K562 (cell line): ENCODE data around the gene TBC1D25. TPM values are rescaled to one million over a fixed set of nuclear protein-coding genes. Genes with fewer than 3 reads are reported as not detected.

Source experiments
- ATAC-seq: fragments of 200-7000 bp; cut with Tn5 transposase; 3 replicates; pipeline ENCODE4 v1.9.1; 2020; ENCODE audit warnings: moderate library complexity
- BruUV-seq: library from RNA; stranded (reverse); fragments of 400-500 nt; replicated peaks from 2 replicates; lab custom pipeline; 2021; lab: Mats Ljungman, UMichigan
- CTCF ChIA-PET: fragments of 300-600 bp; formaldehyde crosslinking; extraction: SDS; loops from one replicate; lab custom pipeline; 2021; ENCODE audit warnings: low intra/inter-chr PET ratio; lab: Yijun Ruan, JAX
- POLR2A ChIA-PET: fragments of 300-600, 350-650 bp; sonication (Branson Sonifier 250); formaldehyde crosslinking; extraction: SDS; loops from one replicate; lab custom pipeline; 2021; ENCODE audit warnings: antibody characterized with exemption, inconsistent platforms; lab: Yijun Ruan, JAX
- DNase-seq, 4 experiments: peaks; one replicate each; pipeline versions ENCODE4 v3.0.0 to v3.0.0-alpha.2; 2011 to 2018; ENCODE audit warnings: low spot score in 3 of 4, mixed read lengths in 3 of 4; ENCODE audit errors: extremely low read depth in 1 of 4
- FAIRE-seq: peaks from 2 replicates; lab custom pipeline; 2011; peaks lifted over from hg19 to GRCh38; lab: Jason Lieb, UNC
- H2AFZ ChIP-seq: 2 replicates; pipeline ENCODE4 v1.6.0; 2011; ENCODE audit warnings: low read depth, low read length, control low read depth, inconsistent platforms
- H3K27ac ChIP-seq: fragments of 200-600 bp; 3 replicates; pipeline ENCODE4 v1.8.0; 2011; ENCODE audit warnings: low read depth, mild to moderate bottlenecking, control low read depth, inconsistent platforms, low read length, moderate library complexity, mixed read lengths; ENCODE audit errors: extremely low read depth
- H3K27me3 ChIP-seq, 2 experiments: fragments of 300-600 bp in 1 of 2; 2 replicates in 1 of 2; 3 replicates in 1 of 2; pipeline versions ENCODE4 v1.6.0 to v1.8.0; 2011; ENCODE audit warnings: inconsistent platforms in 2 of 2, low read length in 2 of 2, mild to moderate bottlenecking in 1 of 2, mixed read lengths in 1 of 2, moderate library complexity in 1 of 2; ENCODE audit not compliant: control insufficient read depth in 2 of 2, insufficient read depth in 2 of 2
- H3K36me3 ChIP-seq: fragments of 300-600 bp; 3 replicates; pipeline ENCODE4 v1.8.0; 2011; ENCODE audit warnings: mild to moderate bottlenecking, low read length, inconsistent platforms; ENCODE audit not compliant: control insufficient read depth, insufficient read depth
- H3K4me1 ChIP-seq, 2 experiments: fragments of 200-600 bp in 1 of 2; replicated peaks in 1 of 2; 2 replicates in 1 of 2; 3 replicates in 1 of 2; pipeline versions ENCODE4 v1.5.1 to v1.8.0; 2011; ENCODE audit warnings: inconsistent platforms in 2 of 2, low read length in 2 of 2, mild to moderate bottlenecking in 1 of 2, mixed read lengths in 1 of 2, moderate library complexity in 1 of 2; ENCODE audit not compliant: control insufficient read depth in 2 of 2, insufficient read depth in 2 of 2
- H3K4me2 ChIP-seq: 2 replicates; pipeline ENCODE4 v1.6.1; 2011; ENCODE audit warnings: low read length, control low read depth, inconsistent platforms, mixed read lengths; ENCODE audit not compliant: insufficient read depth
- H3K4me3 ChIP-seq: fragments of 200-600 bp; sonication (generic), shearing (Covaris generic); 2 replicates; pipeline ENCODE4 v1.5.1; 2016; ENCODE audit warnings: control low read depth, inconsistent platforms
- H3K79me2 ChIP-seq: fragments of 200-600 bp; 3 replicates; pipeline ENCODE4 v1.8.0; 2011; ENCODE audit warnings: low read length, inconsistent platforms; ENCODE audit not compliant: control insufficient read depth, insufficient read depth
- H3K9ac ChIP-seq, 2 experiments: 2 replicates each; pipeline versions ENCODE4 v1.6.0 to v1.6.1; 2011; ENCODE audit warnings: low read depth in 2 of 2, low read length in 2 of 2, control low read depth in 1 of 2, inconsistent platforms in 1 of 2, mild to moderate bottlenecking in 1 of 2, mixed read lengths in 1 of 2; ENCODE audit not compliant: insufficient read depth in 1 of 2
- H3K9me1 ChIP-seq: one replicate; pipeline ENCODE4 v1.6.0; 2011; ENCODE audit warnings: inconsistent platforms, mild to moderate bottlenecking, low read length, moderate library complexity; ENCODE audit not compliant: control insufficient read depth, insufficient read depth
- H3K9me3 ChIP-seq: replicated peaks from 2 replicates; pipeline ENCODE4 v1.5.1; 2011; ENCODE audit warnings: low read depth, low read length, inconsistent platforms; ENCODE audit not compliant: control insufficient read depth, insufficient read depth
- H4K20me1 ChIP-seq: replicated peaks from 2 replicates; pipeline ENCODE4 v1.6.1; 2011; ENCODE audit warnings: low read length, inconsistent platforms, mixed read lengths; ENCODE audit not compliant: control insufficient read depth, insufficient read depth
- BRCA1 ChIP-seq, 2 experiments: fragments of 450-650 bp in 1 of 2; sonication (generic) in 1 of 2; formaldehyde crosslinking in 1 of 2; IDR thresholded peaks; 2 replicates each; pipeline versions ENCODE4 v1.5.0 to v1.6.1; 2017 to 2020; ENCODE audit warnings: mild to moderate bottlenecking in 1 of 2, missing genetic modification reagents in 1 of 2
- BRD4 ChIP-seq: fragments of 200-600 bp; sonication (generic); IDR thresholded peaks from 2 replicates; pipeline ENCODE4 v1.6.1; 2017; ENCODE audit warnings: inconsistent platforms
- CTCF ChIP-seq, 3 experiments: IDR thresholded peaks in 2 of 3; conservative IDR thresholded peaks in 1 of 3; 2 replicates each; pipeline ENCODE4 v1.5.1; 2011 to 2012; ENCODE audit warnings: low read length in 3 of 3, mild to moderate bottlenecking in 3 of 3, control low read depth in 2 of 3, improper control_type of control experiment in 1 of 3, inconsistent platforms in 1 of 3, low read depth in 1 of 3, mixed read lengths in 1 of 3, moderate library complexity in 1 of 3; ENCODE audit not compliant: insufficient read depth in 2 of 3
- KLF13 ChIP-seq: fragments of 450-650 bp; IDR thresholded peaks from 2 replicates; pipeline ENCODE4 v1.6.1; 2016; ENCODE audit warnings: missing genetic modification characterization, low read depth, mild to moderate bottlenecking, missing compliant biosample characterization, moderate library complexity, borderline replicate concordance
- ZBTB43 ChIP-seq: sonication (generic); formaldehyde crosslinking; IDR thresholded peaks from 2 replicates; pipeline ENCODE4 v1.8.0; 2023; ENCODE audit warnings: mild to moderate bottlenecking, missing genetic modification reagents
- ZBTB5 ChIP-seq: fragments of 450-650 bp; IDR thresholded peaks from 2 replicates; pipeline ENCODE4 v1.6.1; 2017; ENCODE audit warnings: antibody characterized with exemption
- ZNF134 ChIP-seq: fragments of 250-450 bp; sonication (Bioruptor Pico); conservative IDR thresholded peaks from 2 replicates; pipeline ENCODE4 v1.4.0; 2020
- WGBS: fragments of 100-300 bp; shearing (Covaris generic); methylation state at CpG from one replicate; pipeline ENCODE4 v1.1.6; 2016; ENCODE audit warnings: low coverage, mixed read lengths; ENCODE audit not compliant: insufficient coverage; ENCODE audit errors: missing lambda C conversion rate; 5-methylcytosine and 5-hydroxymethylcytosine counted together
- in situ Hi-C: fragments of 300-500 bp; cut with MboI; formaldehyde crosslinking; loops from 4 replicates; pipeline ENCODE4 v1.15.0; 2018; ENCODE audit warnings: inconsistent platforms, mixed read lengths
- intact Hi-C: fragments of 100-400 bp; cut with micrococcal nuclease; formaldehyde crosslinking; loops from 2 replicates; pipeline ENCODE4 v1.14.2; 2022
- polyA plus RNA-seq, 8 experiments: library from polyadenylated mRNA; depleted of rRNA in 4 of 8; stranded (reverse) in 5 of 8; unstranded in 3 of 8; fragments of >200 nt; fragmentation: Nextera tagmentation in 2 of 8; fragmentation: Illumina TruSeq in 1 of 8; extraction: Ambion mirVana in 2 of 8; extraction: Trizol in 1 of 8; gene quantifications; 2 replicates each; pipeline versions ENCODE4 v1.2.1 to v1.2.3, GENCODE V29; 2011 to 2014; ENCODE audit warnings: inconsistent platforms in 1 of 8, missing spikeins in 1 of 8
- total RNA-seq, 7 experiments: library from RNA; depleted of rRNA in 6 of 7; stranded (reverse); fragments of >200 nt in 6 of 7; fragmentation: Illumina TruSeq in 2 of 7; extraction: Trizol in 2 of 7; gene quantifications; 2 replicates each; pipeline versions ENCODE4 v1.2.1 to v1.2.3, GENCODE V29; 2011 to 2021; ENCODE audit warnings: low replicate concordance in 1 of 7

TBC1D25 gene
- total and polyA plus RNA-seq, 9 of the 15 experiments (the other 6 are each of a cell fraction or from before 2014, with no cell fraction given), result 0.62 to 10.6 (median 3.9) TPM

GRCh38 chrX:48511560-48511959, 28.0 kb upstream of the TBC1D25 start:
- Histone ChIP-seq H3K9ac (no peak overlapping the region), H3K79me2 (peaks cover 5% of the 10 kb centered on the region; the same call in 2 of the 3 replicates), H3K27ac (no peak overlapping the region), H3K4me3 (no peak overlapping the region), H3K9me1 (peaks cover 2% of the 10 kb centered on the region), H3K4me1 (peaks cover 17 to 47% of the 10 kb centered on the region in 2 experiments; a peak in 4 of 5 replicates), H3K36me3 (no peaks in the 10 kb centered on the region; the same call in 2 of the 3 replicates), H3K4me2 (no peak overlapping the region), H3K9me3 (no peaks in the 10 kb centered on the region), H2AFZ (no peak overlapping the region), H4K20me1 (no peaks in the 10 kb centered on the region), H3K27me3 (no peaks in the 10 kb centered on the region)
- in situ Hi-C loops (no loop called here), intact Hi-C loops (no loop called here)
- DNase-seq (peak in 1 of 4 experiments; percentile 31), ATAC-seq (no peak), FAIRE-seq (no peak)
- 0% methylated on average over 2 of the region's 4 CpGs for WGBS
- no TSS peak for BruUV-seq
- ChIA-PET POLR2A (no interaction called here), CTCF (interaction anchor here (0.5 kb wide), 1 partner anchor 477 kb away, joined by 3 read pairs; no protein-coding TSS in a partner anchor)
- TF ChIP-seq BRD4, result no peak
- no peak for TF ChIP-seq ZNF134 (CRISPR knock-in tag)
- TF ChIP-seq CTCF (IDR thresholded peaks at IDR 0.05 in 2 of 3, conservative IDR thresholded peaks at IDR 0.05 in 1 of 3; ENCODE audit: insufficient read depth in 2 of 3, low read depth in 1 of 3, low read length in 3 of 3), result peak; percentile 32 to 60 (median 49)
- no peak for TF ChIP-seq ZBTB43 (CRISPR knock-in tag)
- no peak for TF ChIP-seq KLF13 (tag)
- no peak for TF ChIP-seq ZBTB5
- no peak for TF ChIP-seq BRCA1 (IDR thresholded peaks at IDR 0.05)
- TF ChIP-seq BRCA1 (CRISPR knock-in tag; IDR thresholded peaks at IDR 0.05), result no peak
